Panc1 (cell line): Measurements from ENCODE around the gene PSMG1. TPM values are rescaled to one million over a fixed set of nuclear protein-coding genes. Genes with fewer than 3 reads are reported as not detected.
A peak's percentile ranks its signal among the peaks of the same experiment; 100 is the strongest.

Experiments used
- ATAC-seq: fragments of 200-7000 bp; cut with Tn5 transposase; 2 replicates; pipeline ENCODE4 v1.9.1; 2020; ENCODE audit warnings: mild to moderate bottlenecking, moderate library complexity
- BruUV-seq: library from RNA; stranded (reverse); fragments of 400-500 nt; replicated peaks from 2 replicates; lab custom pipeline; 2021; lab: Mats Ljungman, UMichigan
- CTCF ChIA-PET: fragments of 300-600 bp; sonication (Branson Sonifier 250); formaldehyde crosslinking; loops from one replicate; lab custom pipeline; 2022; ENCODE audit warnings: antibody characterized with exemption; lab: Charles Lee
- POLR2A ChIA-PET: fragments of 300-600 bp; sonication (Branson Sonifier 250); formaldehyde crosslinking; loops from one replicate; lab custom pipeline; 2022; ENCODE audit warnings: antibody characterized with exemption; lab: Charles Lee
- DNase-seq: peaks from one replicate; pipeline ENCODE4 v3.0.0-alpha.2; 2010; ENCODE audit warnings: low read depth, low spot score
- H3K27ac ChIP-seq: 2 replicates; pipeline ENCODE4 v1.5.1; 2011; ENCODE audit warnings: mild to moderate bottlenecking, low read length, inconsistent platforms
- H3K27me3 ChIP-seq: fragments of 200-500 bp; sonication (Bioruptor generic); 2 replicates; pipeline ENCODE4 v1.6.0; 2014; ENCODE audit warnings: low read length, inconsistent platforms; ENCODE audit not compliant: control insufficient read depth, insufficient read depth
- H3K36me3 ChIP-seq: fragments of 200-500 bp; sonication (Bioruptor generic); 2 replicates; pipeline ENCODE4 v1.5.1; 2014; ENCODE audit warnings: inconsistent platforms, mild to moderate bottlenecking, low read length, moderate library complexity; ENCODE audit not compliant: control insufficient read depth, insufficient read depth
- H3K4me1 ChIP-seq: 2 replicates; pipeline ENCODE4 v1.5.1; 2011; ENCODE audit warnings: inconsistent platforms, mild to moderate bottlenecking, low read length, moderate library complexity; ENCODE audit not compliant: control insufficient read depth, insufficient read depth
- H3K4me3 ChIP-seq, 2 experiments: 2 replicates each; pipeline ENCODE4 v1.5.1; 2011 to 2012; ENCODE audit warnings: low read depth in 2 of 2, low read length in 2 of 2, mild to moderate bottlenecking in 2 of 2, inconsistent platforms in 1 of 2, moderate library complexity in 1 of 2
- H3K9me3 ChIP-seq: fragments of 200-500 bp; sonication (Bioruptor generic); 2 replicates; pipeline ENCODE4 v1.5.1; 2014; ENCODE audit warnings: low read depth, mild to moderate bottlenecking, inconsistent platforms, low read length, moderate library complexity; ENCODE audit not compliant: control insufficient read depth, insufficient read depth
- CTCF ChIP-seq: fragments of 450-650 bp; IDR thresholded peaks from 2 replicates; pipeline ENCODE4 v1.5.1; 2017; ENCODE audit warnings: mild to moderate bottlenecking
- POLR2AphosphoS5 ChIP-seq: IDR thresholded peaks from 2 replicates; pipeline ENCODE4 v1.6.1; 2012; ENCODE audit warnings: mild to moderate bottlenecking, low read depth, low read length, moderate library complexity
- REST ChIP-seq, 2 experiments: IDR thresholded peaks; 2 replicates each; pipeline ENCODE4 v1.6.1; 2011 to 2012; ENCODE audit warnings: low read depth in 2 of 2, control low read depth in 1 of 2, low read length in 1 of 2, mild to moderate bottlenecking in 1 of 2, moderate library complexity in 1 of 2; ENCODE audit not compliant: insufficient read depth in 1 of 2
- SIN3A ChIP-seq: IDR thresholded peaks from 2 replicates; pipeline ENCODE4 v1.6.1; 2012; ENCODE audit warnings: low read depth, mild to moderate bottlenecking, low read length, moderate library complexity, borderline replicate concordance; ENCODE audit not compliant: insufficient read depth
- TCF7L2 ChIP-seq: IDR thresholded peaks from 2 replicates; pipeline ENCODE4 v1.6.1; 2011; ENCODE audit warnings: mild to moderate bottlenecking, low read depth, low read length, inconsistent platforms
- in situ Hi-C: cut with HindIII; loops from 2 replicates; pipeline ENCODE4 v1.10.0; 2016; ENCODE audit warnings: low sequenced_read_pairs, low pct_unique_long_range_greater_than_20kb
- intact Hi-C: fragments of 100-400 bp; cut with micrococcal nuclease; formaldehyde crosslinking; loops from one replicate; pipeline ENCODE4 v1.10.0; 2022; ENCODE audit not compliant: unreplicated experiment
- total RNA-seq: library from RNA; stranded (reverse); gene quantifications from one replicate; pipeline ENCODE4 v1.2.1, GENCODE V29; 2021; ENCODE audit not compliant: unreplicated experiment

PSMG1 gene
- total RNA-seq, 1 experiment from 2014 or later = 70.0 TPM

- peak overlapping the region; percentile 86 for H3K27ac ChIP-seq
- no peak for TF ChIP-seq POLR2AphosphoS5
- ATAC-seq (no peak), DNase-seq (no peak)
- peaks cover 12% of the 10 kb centered on the region for H3K36me3 ChIP-seq
- H3K9me3 ChIP-seq = no peaks in the 10 kb centered on the region
- no peaks in the 10 kb centered on the region for H3K27me3 ChIP-seq
- POLR2A ChIA-PET = no interaction called here
- H3K4me3 ChIP-seq = peak overlapping the region; percentile 89 to 90
- intact Hi-C loops = no loop called here
- CTCF ChIA-PET = no interaction called here
- no TSS peak for BruUV-seq
- in situ Hi-C loops = no loop called here
- H3K4me1 ChIP-seq = peaks cover 9% of the 10 kb centered on the region; the same call in 1 of the 2 replicates
Measured at GRCh38 chr21:39182016-39182415, 1.2 kb downstream of the PSMG1 start.

DNA sequence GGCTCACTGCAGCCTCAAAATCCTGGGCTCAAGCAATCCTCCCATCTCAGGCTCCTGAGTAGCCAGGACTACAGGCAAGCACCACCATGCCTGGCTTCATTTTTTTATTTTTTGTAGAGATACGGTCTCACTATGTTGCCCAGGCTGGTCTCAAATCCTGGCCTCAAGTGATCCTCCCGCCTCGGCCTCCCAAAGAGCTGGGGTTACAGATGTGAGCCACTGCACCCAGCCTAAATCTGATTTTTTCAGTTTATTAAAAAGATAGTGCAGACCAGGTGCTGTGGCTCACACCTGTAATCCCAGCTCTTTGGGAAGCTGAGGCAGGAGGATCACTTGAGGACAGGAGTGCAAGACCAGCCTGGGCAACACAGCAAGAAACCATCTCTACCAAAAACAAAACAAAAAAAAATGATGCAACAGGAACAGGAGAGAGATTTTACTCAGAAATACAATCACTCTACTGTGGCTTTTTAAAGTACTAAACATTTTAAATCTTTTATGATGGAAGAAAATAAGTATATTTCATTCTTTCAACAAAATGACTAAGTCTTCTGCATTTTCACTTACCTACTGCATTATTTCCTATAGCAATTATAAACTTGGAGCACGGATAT is 1.9 kb downstream of the PSMG1 start:
- H3K27me3 ChIP-seq = no peaks in the 10 kb centered on the region
- in situ Hi-C loops = no loop called here
- no peaks in the 10 kb centered on the region for H3K9me3 ChIP-seq
- TF ChIP-seq SIN3A (no peak), REST (IDR thresholded peaks at IDR 0.05; ENCODE audit: insufficient read depth in 1 of 2, low read depth in 2 of 2, low read length in 1 of 2) (no peak), POLR2AphosphoS5 (no peak), CTCF (no peak), TCF7L2 (no peak)
- peak overlapping the region; percentile 89 to 90 for H3K4me3 ChIP-seq
- no peak for ATAC-seq
- ChIA-PET POLR2A (no interaction called here), CTCF (no interaction called here)
- intact Hi-C loops = no loop called here
- no peak for DNase-seq
- no TSS peak for BruUV-seq
- H3K4me1 ChIP-seq = peaks cover 9% of the 10 kb centered on the region; the same call in 1 of the 2 replicates
- H3K36me3 ChIP-seq = peaks cover 12% of the 10 kb centered on the region
- peak overlapping the region; percentile 86; the same call in 1 of the 2 replicates for H3K27ac ChIP-seq

DNA sequence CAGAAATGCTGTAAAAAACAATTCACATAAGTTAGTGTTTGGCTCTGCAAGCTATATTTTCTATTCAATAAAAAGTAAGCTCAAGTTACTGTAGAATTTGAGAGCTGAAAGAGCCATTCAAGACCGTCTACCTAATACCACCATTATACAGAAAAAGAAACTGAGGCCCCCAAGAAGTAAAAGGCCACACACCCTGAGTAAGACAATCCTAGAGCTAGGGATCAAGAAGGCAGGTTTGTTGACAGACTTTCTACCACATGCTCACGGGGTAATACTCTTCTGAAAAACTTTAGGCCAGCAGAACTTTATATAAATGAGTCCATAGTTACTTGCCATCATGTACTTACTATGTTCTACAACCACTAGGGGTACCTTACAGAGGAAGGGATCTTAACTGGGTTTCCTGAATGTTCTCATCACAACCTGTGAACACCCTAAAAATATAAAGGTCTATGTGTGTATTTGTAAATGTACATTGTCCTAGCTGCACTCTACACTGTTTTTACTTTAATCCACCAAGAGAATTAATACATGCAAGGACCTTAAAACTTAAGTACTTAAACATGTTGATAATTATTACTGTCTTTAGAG is 2.7 kb downstream of the PSMG1 start:
- intact Hi-C loops (no loop called here), in situ Hi-C loops (no loop called here)
- ChIA-PET CTCF (no interaction called here), POLR2A (interaction anchor here (0.6 kb wide), 1 partner anchor 133 kb away, joined by 3 read pairs; the partner anchor contains the start of gene BRWD1)
- Histone ChIP-seq H3K9me3 (no peaks in the 10 kb centered on the region), H3K27ac (no peak overlapping the region), H3K36me3 (peaks cover 12% of the 10 kb centered on the region), H3K27me3 (no peaks in the 10 kb centered on the region), H3K4me1 (peaks cover 9% of the 10 kb centered on the region; the same call in 1 of the 2 replicates), H3K4me3 (no peak overlapping the region)
- DNase-seq (no peak), ATAC-seq (no peak)
- BruUV-seq = no TSS peak
- TF ChIP-seq SIN3A = no peak
- TF ChIP-seq REST (IDR thresholded peaks at IDR 0.05; ENCODE audit: insufficient read depth in 1 of 2, low read depth in 2 of 2, low read length in 1 of 2) = no peak
